Measurements from ENCODE around the gene OBSCN.

Gene OBSCN

GRCh38 chr1:228341450-228341813 is 133.6 kb downstream of the OBSCN start:
- no peak for DNase-seq (ENCODE audit: low spot score)

GRCh38 chr1:228341814-228342626 is 134.2 kb downstream of the OBSCN start:
- DNase-seq (ENCODE audit: low spot score) = no peak

GRCh38 chr1:228342627-228343190 is 134.9 kb downstream of the OBSCN start:
- DNase-seq (ENCODE audit: low spot score) = no peak

GRCh38 chr1:228343191-228343661 is 135.4 kb downstream of the OBSCN start:
- DNase-seq (ENCODE audit: low spot score) = no peak

GRCh38 chr1:228344631-228345072 is 136.8 kb downstream of the OBSCN start:
- DNase-seq (ENCODE audit: low spot score) = no peak

- no peak for DNase-seq (ENCODE audit: low spot score)
Measured at GRCh38 chr1:228345201-228345930, 137.5 kb downstream of the OBSCN start.

GRCh38 chr1:228346731-228347130 is 138.9 kb downstream of the OBSCN start:
- DNase-seq (ENCODE audit: low spot score) = no peak

- no peak for DNase-seq (ENCODE audit: low spot score)
Measured at GRCh38 chr1:228347181-228347580, 139.3 kb downstream of the OBSCN start.

GRCh38 chr1:228348708-228349467 is 141.0 kb downstream of the OBSCN start:
- DNase-seq (ENCODE audit: low spot score) = no peak

GRCh38 chr1:228349701-228350171 is 141.9 kb downstream of the OBSCN start:
- no peak for DNase-seq (ENCODE audit: low spot score)

- DNase-seq (ENCODE audit: low spot score) = no peak
Measured at GRCh38 chr1:228350179-228350742, 142.4 kb downstream of the OBSCN start.

- DNase-seq (ENCODE audit: low spot score) = no peak
Measured at GRCh38 chr1:228350831-228351781, 143.3 kb downstream of the OBSCN start.

GRCh38 chr1:228351850-228352249 is 144.0 kb downstream of the OBSCN start:
- no peak for DNase-seq (ENCODE audit: low spot score)

- no peak for DNase-seq (ENCODE audit: low spot score)
Measured at GRCh38 chr1:228352677-228353481, 145.0 kb downstream of the OBSCN start.

- DNase-seq (ENCODE audit: low spot score) = no peak
Measured at GRCh38 chr1:228353601-228354371, 145.9 kb downstream of the OBSCN start.

GRCh38 chr1:228354390-228355320 is 146.8 kb downstream of the OBSCN start:
- DNase-seq (ENCODE audit: low spot score) = no peak

- no peak for DNase-seq (ENCODE audit: low spot score)
Measured at GRCh38 chr1:228356897-228357680, 149.2 kb downstream of the OBSCN start.

All from iPS-NIHi11 (cell line).